HG03571 (cell line): Measurements from ENCODE around the gene SH2D2A.
A peak's percentile ranks its signal among the peaks of the same experiment; 100 is the strongest.

Experiments
- ATAC-seq: cut with Tn5 transposase; IDR thresholded peaks from one replicate; pipeline ENCODE4 v1.9.1; 2021; ENCODE audit not compliant: unreplicated experiment

SH2D2A gene

GRCh38 chr1:156816561-156817328 lies at the start of gene SH2D2A:
SH2D2A (minus strand) TSS chr1:156816848; CDS start chr1:156816708, 140 bp downstream.
- peak; percentile 76 for ATAC-seq

DNA sequence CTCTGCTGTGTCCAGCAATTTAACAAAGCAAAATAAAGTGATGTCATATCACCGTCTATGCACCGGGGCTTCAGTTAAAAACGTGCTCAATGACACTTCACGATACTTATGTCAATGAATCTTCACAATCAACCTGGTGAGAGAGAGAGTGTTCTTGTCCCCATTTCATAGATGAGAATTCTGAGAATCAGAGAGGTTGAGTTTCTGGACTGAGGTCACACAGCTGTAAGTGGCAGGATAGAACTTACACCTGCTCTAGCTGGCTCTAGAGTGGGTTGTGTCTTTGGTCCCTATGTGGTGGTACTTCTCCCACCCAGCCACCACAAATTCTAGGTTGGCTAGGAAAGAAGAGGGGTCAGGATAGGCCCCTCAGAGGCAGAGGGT lies 49.2 kb upstream of the SH2D2A start:
- no peak for ATAC-seq

GRCh38 chr1:156865258-156865657 lies 48.6 kb upstream of the SH2D2A start:
- no peak for ATAC-seq

- no peak for ATAC-seq
These were observed 48.1 kb upstream of the SH2D2A start for GRCh38 chr1:156864796-156865195.

DNA sequence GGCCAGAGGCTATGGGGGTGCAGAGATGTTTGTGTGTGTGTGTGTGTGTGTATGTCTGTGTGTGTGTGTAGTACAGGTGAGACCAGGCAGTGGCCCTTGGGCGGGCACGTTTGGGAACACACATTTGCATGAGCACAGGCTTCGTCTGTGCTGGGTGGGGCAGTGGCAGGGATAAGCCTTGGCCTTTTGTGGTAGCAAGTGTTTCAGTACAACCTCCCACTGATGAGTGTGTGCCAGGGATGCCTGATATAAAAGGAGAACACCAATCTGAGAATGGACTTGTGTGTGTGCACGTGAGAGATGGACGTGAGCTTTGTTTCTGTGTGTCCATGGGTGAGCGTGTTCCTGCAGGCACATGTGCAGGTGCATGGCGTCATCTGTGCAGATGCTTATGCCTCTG lies 47.0 kb upstream of the SH2D2A start:
- ATAC-seq, result no peak

DNA sequence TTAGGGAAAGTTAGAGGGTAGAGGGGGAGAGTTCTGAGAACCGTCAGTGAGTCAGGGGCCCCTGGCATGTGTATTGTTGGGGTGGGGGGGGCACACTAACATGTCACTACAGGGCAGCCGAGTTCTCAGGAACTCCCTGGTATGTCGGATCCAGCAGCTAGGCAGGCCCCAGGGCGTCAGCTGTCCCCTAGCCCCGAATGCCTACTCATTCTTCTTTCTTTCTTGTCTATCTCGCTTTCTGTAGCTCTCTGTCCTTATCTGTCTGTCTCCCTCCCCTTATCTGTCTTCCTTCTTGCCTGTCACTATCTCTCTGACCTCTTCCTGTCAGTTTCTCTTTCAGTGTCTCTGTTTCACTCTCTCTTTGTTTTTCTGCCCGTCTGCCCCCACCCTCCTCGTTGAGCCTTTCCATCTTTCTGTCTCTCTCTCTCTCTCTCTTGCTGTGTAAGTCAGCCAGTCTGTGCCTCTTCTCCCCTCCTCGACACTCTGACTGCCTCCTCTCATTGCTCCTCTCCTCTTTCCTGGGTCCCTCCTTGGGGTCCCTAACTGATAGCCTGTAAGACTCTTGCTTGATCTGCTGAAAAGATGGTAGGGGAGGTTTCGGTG lies 46.5 kb upstream of the SH2D2A start:
- no peak for ATAC-seq

- ATAC-seq, result no peak
These were observed 45.9 kb upstream of the SH2D2A start for GRCh38 chr1:156862584-156862983.

GRCh38 chr1:156860628-156861423 lies 44.2 kb upstream of the SH2D2A start, which contains the start of gene NTRK1:
NTRK1 (plus strand) TSS chr1:156860865; CDS start chr1:156860935, 70 bp downstream.
- no peak for ATAC-seq

- ATAC-seq, result no peak
These were observed 43.5 kb upstream of the SH2D2A start for GRCh38 chr1:156860113-156860627.

DNA sequence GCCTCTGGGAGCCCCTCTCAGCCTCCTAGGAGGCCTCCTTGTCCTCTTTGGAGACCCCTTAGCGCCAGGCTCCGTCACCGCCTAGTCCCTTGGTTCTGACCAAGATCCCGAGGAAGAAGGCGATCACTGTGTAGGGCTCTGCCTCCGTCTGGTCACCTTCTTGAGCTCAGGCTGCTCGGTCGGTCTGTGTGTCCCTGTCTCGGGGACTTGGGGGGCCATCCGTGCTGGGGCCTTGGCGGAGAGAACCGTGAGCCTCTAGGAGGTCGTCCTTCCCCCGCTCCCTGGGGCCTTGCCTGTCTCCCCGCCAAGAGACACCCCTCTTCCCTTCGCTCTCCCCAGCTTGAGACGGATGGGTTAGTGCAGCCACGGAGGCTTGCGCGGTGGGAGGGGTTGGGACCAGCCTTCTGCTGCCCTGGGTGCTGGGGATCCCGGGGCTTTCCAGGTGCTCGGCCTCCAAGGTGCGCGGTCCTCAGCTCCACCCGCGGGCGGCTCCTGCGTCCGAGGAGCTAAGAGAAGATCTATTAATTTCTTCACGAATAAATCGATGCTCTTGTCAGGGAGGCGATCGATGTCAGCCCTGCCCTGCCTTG lies 43.0 kb upstream of the SH2D2A start:
- ATAC-seq, result no peak

DNA sequence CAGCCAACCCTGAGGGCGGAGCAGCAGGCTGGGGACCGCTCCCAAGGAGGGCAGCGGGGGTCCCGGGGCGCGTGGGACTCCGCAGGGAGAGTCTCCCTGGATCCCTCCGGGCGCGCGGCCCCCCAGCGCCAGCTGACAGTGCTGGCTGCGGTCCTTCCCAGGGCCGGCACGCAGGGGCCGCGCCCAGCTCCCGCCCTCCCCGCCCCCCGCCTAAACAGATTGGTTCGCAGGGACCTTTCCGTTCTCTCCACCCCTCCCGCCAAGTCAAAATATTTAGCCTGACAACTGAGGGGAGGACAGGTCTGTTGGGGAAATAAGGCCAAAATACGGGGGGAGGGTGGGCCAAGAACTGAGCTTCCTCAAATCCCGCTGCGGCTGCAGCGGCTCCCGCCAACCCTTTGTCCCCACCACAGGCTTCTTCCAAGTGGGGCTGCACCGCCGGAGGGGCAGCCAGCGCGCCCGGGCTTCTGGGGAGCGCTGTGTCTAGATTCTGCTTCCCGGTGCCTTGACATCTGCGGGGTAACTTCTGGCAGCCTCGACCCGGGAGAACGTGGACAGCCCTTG lies 42.4 kb upstream of the SH2D2A start, which contains the start of gene INSRR:
Gene INSRR, minus strand, starts transcription at position 159 of the 564 bp plus-strand sequence. CDS start 496 bp downstream, outside the sequence.
- ATAC-seq, result no peak

- no peak for ATAC-seq
These were observed 41.9 kb upstream of the SH2D2A start for GRCh38 chr1:156858555-156858956.

- ATAC-seq, result no peak
These were observed 40.9 kb upstream of the SH2D2A start for GRCh38 chr1:156857532-156857931.

DNA sequence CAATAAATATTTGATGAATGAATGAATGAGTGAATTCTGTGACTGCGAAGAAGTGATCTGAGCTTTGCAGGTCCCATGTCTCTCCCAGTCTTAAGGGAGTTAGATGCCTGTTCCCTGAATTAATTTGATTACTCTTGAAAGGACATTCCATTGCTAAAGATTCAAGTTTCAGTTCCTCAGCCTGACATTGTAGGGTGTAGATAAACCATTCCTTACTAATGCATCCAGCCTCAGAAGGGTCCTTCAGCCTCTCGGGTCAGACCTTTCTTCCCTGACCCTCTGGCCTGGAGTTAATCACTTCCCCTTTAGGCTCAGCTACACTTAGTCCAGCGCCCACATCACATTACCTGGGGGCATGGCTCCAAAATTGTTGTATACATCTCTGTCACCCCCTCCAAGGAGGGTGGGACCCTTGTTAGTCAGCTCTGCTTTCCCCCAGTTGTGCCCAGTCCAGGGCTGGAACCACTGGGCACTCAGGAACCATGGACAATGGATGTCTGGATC lies 39.7 kb upstream of the SH2D2A start:
- ATAC-seq, result no peak

DNA sequence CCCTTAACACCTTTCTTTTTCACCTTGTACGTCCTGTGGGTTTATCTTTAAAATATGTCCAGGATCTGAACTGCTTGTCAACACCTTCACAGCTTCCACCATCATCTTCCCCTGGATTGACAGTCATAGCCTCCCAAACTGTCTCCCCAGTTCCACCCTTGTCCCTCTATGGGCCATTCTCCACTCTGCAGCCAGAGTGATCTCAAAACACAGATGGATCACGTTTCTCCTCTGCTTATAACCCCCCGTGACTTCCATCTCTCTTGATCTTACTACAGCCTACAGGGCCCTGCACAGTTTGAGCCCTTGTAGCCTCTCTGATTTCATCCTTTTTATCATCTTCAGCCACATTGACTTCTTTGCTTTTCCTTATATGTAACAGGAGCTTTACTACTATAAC lies 38.0 kb upstream of the SH2D2A start:
- no peak for ATAC-seq

- ATAC-seq, result no peak
These were observed 37.1 kb upstream of the SH2D2A start for GRCh38 chr1:156853761-156854160.

DNA sequence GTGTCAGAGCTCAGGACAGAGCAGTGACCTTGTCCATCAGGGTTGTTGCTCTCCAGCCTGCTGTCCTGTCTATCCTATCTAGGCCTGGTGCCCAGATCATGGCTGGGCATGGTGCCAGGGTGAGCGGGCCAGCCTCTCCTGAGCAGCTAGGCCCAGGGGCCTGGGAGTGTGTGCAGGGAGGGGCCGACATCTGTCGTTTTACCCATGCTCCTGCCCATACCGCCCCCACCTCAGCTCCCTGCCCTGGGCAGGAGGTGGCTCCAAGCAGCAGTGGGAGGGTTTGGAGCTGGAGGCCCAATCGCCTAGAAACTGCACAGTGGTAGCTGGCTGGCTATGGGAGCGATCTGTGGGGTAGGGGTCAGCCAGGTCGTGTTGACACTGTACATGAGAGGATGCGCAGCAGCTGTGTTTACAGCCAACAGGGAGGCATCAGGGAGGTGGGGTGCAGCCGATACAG lies 35.8 kb upstream of the SH2D2A start:
- ATAC-seq, result no peak

- ATAC-seq, result no peak
These were observed 35.2 kb upstream of the SH2D2A start for GRCh38 chr1:156851779-156852417.

GRCh38 chr1:156849151-156849496 lies 32.5 kb upstream of the SH2D2A start:
- no peak for ATAC-seq
